GM18861 (cell line): ENCODE data around the gene TMEM30A.

ENCODE experiments used
- ATAC-seq: cut with Tn5 transposase; IDR thresholded peaks from one replicate; pipeline ENCODE4 v1.9.1; 2021; ENCODE audit not compliant: unreplicated experiment

Gene TMEM30A

GRCh38 chr6:75284632-75285282 is at the start of gene TMEM30A:
Gene TMEM30A (minus strand): TSS chr6:75284792. CDS start chr6:75284638, 154 bp downstream.
- ATAC-seq: peak; percentile 76

DNA sequence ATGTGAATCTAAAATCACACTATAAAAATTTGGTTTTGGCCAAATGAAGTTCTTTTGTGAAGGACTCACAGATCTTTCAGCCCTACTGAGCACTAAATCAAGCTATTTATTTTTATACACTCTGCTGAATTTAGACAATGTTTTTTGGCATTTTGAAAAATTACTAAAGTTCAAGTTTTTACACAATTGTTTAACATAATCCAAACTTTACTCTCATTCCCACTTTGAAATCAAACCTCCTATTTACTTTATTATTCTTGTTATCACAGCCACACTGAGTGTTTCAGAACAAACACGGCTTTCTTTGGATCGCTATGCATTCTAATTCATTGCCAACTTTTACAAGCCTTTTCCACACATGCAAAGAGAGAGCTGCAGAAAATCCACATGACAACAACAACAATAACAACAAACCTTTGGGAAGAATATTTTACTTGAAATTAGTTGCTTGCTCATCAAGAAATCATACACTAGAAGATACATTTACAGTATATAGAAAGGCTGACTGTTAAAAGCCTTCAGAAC is 49.1 kb upstream of the TMEM30A start:
- no peak for ATAC-seq

DNA sequence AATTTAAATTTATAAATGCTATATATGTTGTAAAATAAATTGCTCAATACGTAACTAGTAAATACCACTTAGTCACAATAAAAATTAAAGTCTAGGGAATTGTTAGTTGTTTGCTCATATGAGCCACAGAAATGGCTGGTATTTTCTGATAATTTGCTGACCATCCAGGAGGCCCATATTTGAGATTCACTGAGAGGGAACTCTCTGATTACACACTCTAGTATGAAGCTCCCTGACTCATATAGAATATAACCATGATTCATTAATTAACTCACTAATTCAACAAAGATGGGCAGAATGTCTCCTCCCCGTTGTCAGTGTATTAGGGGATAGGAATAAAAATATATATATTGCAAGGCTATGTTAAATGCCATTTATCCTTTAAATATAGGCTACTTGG is 46.6 kb upstream of the TMEM30A start:
- no peak for ATAC-seq

- ATAC-seq: no peak
Observed at GRCh38 chr6:75329703-75330102, 45.1 kb upstream of the TMEM30A start.

DNA sequence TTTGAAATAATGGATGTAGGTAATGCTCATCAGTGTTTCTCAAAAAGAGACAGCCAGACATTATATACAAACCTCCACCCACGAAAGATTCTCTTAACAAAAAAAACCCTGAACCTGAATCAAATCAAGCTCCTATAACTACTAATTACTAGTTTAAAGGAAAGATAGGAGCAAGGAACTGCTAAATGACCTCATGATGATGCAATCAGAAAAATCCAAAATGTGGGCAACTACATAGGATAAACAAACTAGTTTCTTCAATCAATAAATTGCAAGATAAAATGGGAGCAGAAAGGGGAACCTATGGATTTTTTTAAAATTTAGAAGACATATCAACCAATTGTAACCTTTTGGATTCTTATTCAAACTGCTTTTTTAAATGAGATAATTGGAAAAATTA is 43.2 kb upstream of the TMEM30A start:
- no peak for ATAC-seq

- no peak for ATAC-seq
Observed at GRCh38 chr6:75326557-75327258, 42.1 kb upstream of the TMEM30A start.

DNA sequence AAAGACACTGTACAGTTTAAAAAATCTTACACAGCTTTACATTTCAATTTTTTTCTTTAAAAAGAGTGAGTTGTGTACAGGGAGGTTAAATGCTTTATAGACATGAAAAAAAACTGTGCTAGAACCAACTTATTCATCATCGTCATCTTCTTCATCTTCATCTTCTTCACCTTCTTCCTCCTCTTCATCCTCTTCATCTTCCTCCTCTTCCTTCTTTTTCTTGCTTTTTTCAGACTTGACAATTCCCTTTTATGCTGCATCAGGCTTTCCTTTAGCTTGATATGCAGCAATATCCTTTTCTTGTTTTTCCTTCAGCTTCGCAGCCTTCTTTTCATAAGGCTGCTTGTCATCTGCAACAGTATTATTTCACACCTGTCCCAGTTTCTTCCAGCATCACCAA is 34.3 kb upstream of the TMEM30A start:
- ATAC-seq: no peak

- ATAC-seq: no peak
Observed at GRCh38 chr6:75317503-75318206, 33.1 kb upstream of the TMEM30A start.

DNA sequence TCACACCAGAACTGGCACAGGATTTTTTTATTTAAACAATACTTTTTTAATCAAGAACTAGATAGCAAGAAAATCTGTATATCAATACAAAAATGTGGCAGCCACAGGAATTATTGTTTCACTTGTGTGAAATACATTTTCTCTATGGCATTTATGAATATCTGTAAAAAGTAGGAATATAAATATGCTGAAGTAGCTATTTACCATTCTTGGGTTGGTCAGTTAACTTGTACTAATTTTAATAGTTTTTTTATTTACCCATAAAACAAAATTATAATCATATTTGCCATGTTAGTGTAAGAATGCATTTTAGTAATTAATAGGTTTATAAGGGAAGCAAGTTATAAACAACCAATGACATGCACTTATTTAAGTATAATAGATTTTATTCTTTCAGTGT is 31.4 kb upstream of the TMEM30A start:
- no peak for ATAC-seq

DNA sequence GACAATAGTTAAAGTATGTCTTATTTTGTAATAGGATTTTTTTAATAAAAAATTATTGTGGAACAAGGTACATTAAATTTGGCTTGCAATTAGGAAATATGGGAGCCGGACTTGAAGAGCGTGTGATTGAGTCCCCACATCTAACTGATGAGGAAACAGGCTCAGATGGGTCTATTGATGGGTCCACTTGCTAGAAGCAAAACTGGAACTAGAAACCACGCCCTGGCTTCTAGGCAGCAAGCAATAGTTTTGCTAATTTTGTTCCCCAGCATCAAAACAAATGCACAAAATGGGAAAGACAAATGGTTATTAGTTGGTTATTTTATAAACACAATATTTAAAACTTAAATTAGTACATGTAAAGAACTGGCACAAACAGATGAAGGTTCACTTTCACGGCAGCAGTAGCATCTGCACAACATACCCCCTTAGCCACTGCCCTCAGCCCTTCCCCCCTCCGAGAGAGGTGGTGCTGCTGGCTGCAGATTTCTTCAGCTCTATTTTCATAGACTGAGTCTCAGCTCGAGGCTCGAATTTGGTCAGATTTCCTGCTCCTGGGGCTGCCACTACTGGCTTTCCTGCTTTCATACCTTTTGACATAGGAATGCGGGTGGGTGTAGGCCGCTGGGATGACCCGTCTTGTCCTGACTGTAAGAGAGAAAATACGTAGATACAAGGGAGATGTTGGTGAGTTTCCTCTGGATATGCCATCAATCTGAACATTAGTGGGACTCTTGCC is 23.8 kb upstream of the TMEM30A start:
- no peak for ATAC-seq

- ATAC-seq: no peak
Observed at GRCh38 chr6:75307364-75308004, 22.9 kb upstream of the TMEM30A start.

GRCh38 chr6:75306064-75306463 is 21.5 kb upstream of the TMEM30A start:
- ATAC-seq: no peak

DNA sequence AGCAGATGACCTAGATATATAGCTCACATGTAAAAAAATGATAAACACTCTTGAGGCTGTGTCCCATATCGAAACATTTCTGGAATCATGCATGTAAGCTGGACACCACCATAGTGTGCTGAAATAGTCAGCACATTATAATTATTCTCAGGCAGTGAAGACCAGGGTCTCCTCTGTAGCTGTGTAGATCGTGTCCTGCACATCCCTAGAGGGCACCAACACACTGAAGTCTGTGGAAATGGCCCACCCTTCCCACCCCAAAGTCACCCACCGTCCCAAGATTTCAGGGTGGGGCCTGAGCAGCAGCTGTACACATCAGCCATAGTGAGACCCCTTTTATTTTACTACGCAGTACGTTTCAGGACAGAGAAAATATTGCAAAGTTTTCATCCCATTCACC is 21.0 kb upstream of the TMEM30A start:
- ATAC-seq: no peak

- no peak for ATAC-seq
Observed at GRCh38 chr6:75302280-75302679, 17.7 kb upstream of the TMEM30A start.

- ATAC-seq: no peak
Observed at GRCh38 chr6:75301537-75301936, 16.9 kb upstream of the TMEM30A start.

- ATAC-seq: no peak
Observed at GRCh38 chr6:75301088-75301487, 16.5 kb upstream of the TMEM30A start.

DNA sequence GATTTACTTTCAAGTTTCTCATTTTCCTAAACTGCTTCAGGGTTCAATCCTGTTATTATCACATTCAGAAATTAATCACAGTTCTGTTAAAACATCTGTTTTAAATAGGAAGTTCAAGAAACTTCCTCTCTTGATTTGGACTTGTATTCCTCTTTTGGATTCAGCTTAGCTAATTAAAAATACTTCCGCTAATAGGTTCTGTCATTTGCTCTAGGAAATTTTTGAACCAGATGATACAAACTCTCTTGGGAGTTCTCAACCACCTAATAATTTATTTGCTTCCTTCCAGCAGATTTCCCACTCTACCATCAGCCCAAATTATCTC is 15.9 kb upstream of the TMEM30A start:
- ATAC-seq: no peak

- no peak for ATAC-seq
Observed at GRCh38 chr6:75299801-75300530, 15.4 kb upstream of the TMEM30A start.

DNA sequence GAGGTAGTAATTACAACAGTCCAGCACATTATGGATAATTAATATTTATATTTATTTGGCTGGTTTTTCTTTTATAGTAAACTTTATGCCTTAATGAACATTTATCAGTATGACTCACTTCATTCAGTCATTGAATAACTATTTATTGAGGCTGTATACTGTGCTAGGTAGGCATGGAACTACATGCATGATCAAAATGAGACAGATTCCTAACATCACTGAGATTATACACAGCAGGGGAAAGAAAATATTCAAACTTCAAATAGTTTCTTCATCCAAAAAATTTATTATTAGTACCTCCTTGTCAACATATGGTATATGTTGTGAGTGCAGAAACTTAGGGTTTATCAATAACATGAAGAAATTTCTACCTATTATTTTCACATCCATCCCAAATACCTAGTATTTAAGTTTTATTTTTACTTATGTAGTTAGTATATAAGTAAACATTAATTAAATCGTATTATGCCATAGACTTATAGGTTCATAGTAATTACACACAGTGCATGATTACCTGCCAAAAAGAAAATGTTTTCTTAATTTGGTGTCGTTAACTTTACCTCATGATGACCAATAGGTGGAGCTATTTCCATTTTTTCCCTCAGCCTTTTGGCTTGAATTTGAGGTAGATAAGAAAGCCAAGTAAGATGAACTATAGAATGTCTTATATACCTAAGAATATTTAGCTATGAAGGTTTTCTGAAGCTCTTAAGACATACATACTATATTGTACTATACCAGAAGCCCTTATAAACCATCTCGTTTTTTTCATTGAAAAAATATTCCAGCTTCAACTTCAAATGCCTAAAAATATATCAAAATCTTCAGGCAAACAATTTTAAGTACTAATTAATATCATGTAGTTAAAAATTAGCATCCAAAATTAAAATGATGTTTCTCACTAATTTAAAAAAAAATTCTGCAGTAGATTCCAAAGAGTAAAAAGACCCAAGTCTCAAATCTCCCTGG is 12.5 kb upstream of the TMEM30A start:
- ATAC-seq: peak; percentile 65
